Activated CD4-positive, CD25-positive, alpha-beta regulatory T cell treated with anti-CD3 and anti-CD28 coated beads, Interleukin-2, amount 50 U/mL, for 72 hours (primary cell): Measurements from ENCODE around the gene ZC3HAV1.
A peak's percentile ranks its signal among the peaks of the same experiment; 100 is the strongest.
"Not testable (repeated sequence)": the region's sequence is repeated elsewhere in the genome, so short reads cannot be mapped to it uniquely, and the experiment has no call there.

Source experiments
- DNase-seq: peaks from one replicate; pipeline ENCODE4 v3.0.0; 2021

Gene ZC3HAV1

GRCh38 chr7:139049111-139049510 lies 60.4 kb downstream of the ZC3HAV1 start:
- no peak for DNase-seq

DNA sequence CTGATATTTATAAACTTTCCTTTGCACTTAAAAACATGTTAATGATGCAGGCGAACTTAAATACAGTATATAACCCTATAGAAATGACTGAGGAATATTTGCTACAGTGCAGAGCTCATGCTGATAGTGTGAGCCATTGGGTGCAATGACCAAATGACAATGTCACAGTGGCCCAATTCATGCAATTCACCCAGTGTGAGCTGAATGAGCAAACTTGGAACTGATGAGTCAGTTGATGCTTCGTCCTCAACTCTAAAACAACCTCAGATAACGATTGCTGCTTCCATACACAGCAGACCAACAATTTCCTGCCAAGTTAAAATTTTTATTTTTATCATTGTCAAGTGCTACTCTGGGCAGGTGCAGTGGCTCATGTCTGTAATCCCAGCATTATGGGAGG lies 61.5 kb downstream of the ZC3HAV1 start:
- DNase-seq, result no peak

- DNase-seq, result no peak
Observed at GRCh38 chr7:139046143-139046542, 63.4 kb downstream of the ZC3HAV1 start.

GRCh38 chr7:139044813-139045794 lies 64.4 kb downstream of the ZC3HAV1 start:
- DNase-seq, result no peak

DNA sequence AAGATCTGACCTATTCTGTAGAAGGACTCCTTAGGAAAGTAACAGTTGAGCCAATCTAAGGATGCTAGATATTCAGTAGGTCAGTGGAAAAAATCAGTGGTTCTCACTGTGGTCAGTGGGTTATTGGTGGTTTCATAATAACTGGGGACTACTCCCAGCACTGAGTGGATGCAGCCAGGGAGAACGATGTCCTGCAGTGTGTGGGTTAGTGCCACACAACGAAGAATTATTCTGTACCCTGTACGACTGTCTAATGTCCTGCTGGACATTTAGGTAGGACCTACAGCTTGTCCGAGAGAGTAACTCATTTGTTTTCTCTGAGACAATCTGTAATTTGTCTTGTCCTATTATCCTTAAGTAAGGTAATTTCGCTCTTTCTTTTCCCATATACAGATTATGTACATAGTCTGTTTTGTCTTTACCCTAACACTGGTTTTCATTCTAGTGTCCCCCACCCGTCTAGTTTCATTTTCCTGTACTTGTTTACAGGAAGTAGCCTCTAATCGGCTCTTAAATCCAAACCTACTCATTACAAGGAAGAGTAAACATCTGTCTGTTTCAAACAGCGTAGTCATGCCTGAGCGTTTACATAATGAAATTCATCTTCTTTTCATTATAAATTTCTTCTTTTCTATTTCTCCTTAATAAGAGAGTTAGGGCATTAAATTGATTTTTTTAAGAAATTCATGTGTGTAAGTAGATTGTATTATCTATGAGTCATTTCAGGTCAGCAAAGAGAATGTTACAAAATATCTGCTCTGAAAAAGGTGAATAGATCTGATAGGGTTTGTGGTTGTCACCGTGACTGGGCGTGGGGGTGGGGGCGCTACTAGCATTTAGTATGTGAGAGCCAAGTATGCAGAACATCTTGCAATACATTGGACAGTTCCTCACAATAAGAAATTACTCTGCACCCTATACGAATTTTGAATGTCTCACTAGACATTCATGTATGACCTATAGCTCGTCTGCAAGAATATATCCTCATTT lies 65.4 kb downstream of the ZC3HAV1 start:
- peak; percentile 65 for DNase-seq

- DNase-seq, result no peak
Observed at GRCh38 chr7:139041378-139042085, 68.0 kb downstream of the ZC3HAV1 start.

GRCh38 chr7:139038691-139039090 lies 70.8 kb downstream of the ZC3HAV1 start:
- DNase-seq, result no peak

- no peak for DNase-seq
Observed at GRCh38 chr7:139036901-139037300, 72.6 kb downstream of the ZC3HAV1 start.

DNA sequence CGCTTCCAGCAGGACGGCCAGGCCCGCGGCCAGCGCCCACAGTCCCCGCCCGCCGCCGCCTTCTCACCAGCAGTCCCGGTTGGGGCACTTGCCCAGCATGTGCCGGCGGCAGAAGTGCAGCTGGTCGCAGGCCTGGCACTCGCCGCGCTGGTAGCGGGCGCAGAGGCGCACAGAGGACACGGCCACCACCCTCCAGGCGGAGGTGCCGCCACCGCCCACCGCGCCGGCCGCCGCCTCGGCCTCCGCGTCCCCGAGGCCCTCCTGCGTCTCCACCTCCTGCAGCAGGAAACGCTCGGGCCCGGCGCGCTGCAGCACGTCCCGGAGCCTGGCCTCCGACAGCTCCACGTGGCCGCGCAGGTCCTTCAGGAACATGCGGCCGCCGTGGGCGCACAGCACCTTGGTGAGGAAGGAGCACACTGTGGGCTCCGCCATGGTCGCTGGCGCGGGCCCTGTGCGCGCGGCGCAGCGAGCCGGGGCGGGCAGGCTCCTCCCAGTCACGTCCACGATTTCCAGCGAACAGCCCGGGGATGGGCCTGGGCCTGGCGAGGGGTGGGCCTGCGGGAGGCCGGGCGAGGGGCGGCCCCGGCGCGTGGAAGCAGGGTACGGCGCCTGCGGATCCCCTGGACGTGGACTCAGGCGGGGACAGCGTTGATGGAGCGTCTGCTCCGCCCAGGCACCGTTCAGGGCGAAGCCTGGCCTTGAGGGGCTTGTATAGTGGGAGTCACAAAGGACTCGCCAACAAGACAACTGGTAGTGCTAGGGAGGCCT lies 73.8 kb downstream of the ZC3HAV1 start, which contains the start of gene ZC3HAV1L:
Gene ZC3HAV1L, minus strand, starts transcription at position 457 of the 768 bp plus-strand sequence. Its CDS starts 25 bp downstream, at position 432.
- peak; percentile 51 for DNase-seq

DNA sequence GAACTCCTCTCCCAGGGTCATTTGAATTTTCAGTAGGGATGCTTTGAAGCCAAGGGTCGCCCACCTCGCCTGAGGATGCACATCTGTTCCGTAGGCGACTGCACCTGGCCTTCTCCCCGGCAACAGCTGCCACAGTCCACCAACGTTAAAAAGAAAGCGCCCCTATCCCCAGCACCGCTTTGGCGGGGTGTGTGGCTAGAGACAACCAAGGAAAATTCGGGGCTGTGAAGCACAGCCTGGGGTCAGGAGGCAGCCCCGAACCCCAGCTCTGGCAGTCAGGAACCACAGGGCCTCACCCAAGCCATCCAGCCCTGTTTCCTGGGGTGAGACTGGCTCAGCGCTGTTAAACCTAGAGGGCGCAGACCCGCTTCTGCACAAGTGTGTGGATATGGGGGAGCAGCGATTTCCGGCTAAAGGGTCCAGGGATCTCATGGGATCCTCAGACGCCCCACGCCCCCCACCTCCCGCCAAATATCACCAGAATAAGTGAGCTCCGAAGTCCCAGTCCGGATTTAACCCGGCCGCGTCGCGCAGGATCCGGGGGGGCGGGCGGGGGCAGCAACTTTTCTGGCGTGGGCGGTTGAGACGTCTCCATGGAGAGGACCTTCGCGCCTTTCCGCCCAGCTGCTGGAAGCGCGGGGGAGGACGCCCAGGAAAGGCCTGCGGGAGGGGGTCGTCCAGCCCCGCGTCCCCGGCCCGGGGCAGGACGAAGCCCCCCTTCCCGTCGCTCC lies 74.5 kb downstream of the ZC3HAV1 start:
- no peak for DNase-seq

GRCh38 chr7:139034336-139034735 lies 75.2 kb downstream of the ZC3HAV1 start:
- no peak for DNase-seq

DNA sequence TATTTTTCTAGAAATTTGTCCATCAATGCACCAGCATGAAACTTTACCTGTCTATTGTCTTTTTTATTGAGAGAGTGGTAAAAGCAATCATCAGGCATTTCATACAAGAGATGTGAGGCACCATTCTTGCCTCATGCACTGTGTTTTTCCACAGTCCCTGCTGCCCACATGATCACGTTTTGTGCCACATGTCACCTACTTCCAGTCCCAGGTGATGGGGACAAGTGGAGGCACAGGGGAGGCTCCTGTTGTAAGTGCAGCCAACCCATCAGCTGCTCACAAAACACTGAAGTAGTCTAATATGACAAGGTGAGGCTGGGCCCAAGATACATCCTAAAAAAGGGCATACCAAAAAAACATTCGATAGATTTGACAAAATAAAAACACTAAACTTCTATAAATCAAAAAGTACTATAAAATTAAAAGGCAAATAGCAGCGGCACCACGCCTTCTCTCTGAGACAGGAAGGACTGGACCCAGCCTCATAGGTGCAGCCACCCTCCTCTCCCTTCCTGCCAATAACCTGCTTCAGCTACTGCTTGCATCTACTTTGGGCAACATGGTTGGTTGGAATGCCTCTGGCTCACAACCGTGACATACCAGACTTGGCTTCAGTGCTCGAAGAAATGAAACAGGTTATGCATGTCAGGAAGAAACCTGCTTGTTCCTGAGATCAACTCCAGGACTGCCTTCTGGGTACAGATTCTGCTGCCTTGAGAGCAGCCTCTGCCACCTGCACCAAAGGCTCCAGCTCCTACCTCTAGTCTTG lies 76.0 kb downstream of the ZC3HAV1 start:
- no peak for DNase-seq

DNA sequence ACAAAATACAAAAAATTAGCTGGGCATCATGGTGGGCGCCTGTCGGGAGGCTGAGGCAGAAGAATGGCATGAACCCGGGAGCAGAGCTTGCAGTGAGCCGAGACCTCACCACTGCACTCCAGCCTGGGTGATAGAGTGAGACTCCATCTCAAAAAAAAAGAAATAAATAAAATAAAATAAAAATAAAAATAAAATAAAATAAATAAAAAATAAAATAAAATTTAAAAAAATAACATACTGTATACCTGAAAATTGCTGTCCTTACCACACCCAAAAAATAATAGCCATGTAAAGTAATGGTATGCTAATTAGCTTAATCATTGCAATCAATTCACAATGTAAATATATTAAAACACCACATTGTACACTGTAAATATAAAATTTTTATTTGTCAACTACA lies 77.0 kb downstream of the ZC3HAV1 start:
- no peak for DNase-seq

- no peak for DNase-seq
Observed at GRCh38 chr7:139029353-139029752, 80.2 kb downstream of the ZC3HAV1 start.

DNA sequence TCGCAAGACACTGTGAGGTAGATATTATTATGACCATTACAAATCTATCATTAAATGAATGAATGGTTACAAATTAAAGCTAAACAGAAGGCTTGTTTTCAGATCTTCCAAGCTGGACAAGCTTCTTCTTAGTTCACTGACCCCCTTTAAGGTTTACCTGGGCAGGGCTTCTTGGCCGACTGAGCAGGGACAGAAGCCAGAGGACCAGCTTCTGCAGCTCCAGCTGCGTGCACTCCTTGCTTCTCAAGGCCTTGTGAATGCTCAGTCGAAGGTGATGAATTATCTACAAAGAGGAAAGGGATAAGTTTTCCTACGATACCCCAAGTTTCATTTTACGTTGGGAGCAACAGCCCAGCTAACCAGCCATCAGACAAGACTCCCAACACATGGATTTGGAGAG lies 83.0 kb downstream of the ZC3HAV1 start:
- DNase-seq, result no peak

DNA sequence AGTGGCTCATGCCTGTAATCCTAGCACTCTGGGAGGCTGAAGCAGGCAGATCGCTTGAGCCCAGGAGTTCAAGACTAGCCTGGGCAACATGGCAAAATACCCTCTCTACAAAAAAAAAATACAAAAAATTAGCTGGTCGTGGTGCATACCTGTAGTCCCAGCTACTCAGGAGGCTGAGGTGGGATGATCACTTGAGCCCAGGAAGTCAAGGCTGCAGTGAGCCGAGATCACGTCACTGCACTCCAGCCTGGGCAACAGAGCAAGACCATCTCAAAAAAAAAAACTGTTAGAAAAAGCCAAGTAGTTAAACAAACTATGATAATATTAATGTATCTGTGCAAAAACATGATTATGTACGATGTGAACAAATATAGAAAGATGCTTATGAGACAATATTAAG lies 83.7 kb downstream of the ZC3HAV1 start:
- DNase-seq, result not testable (repeated sequence)

- no peak for DNase-seq
Observed at GRCh38 chr7:139023076-139023475, 86.4 kb downstream of the ZC3HAV1 start.

DNA sequence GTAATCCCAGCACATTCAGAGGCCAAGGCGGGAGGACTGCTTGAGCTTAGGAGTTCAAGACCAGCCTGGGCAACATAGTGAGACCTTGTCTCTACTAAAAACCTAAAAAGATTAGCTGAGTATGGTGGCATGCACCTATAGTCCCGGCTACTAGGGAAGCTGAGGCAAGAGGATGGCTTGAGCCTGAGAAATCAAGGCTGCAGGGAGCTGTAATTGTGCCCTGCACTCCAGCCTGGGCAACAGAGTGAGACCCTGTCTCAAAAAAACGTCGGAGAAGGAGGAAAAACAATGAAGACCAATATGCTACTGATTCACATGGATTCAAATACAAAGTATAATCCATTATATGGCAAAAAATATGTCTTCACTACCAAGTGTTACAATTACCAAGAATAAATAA lies 87.2 kb downstream of the ZC3HAV1 start:
- no peak for DNase-seq

DNA sequence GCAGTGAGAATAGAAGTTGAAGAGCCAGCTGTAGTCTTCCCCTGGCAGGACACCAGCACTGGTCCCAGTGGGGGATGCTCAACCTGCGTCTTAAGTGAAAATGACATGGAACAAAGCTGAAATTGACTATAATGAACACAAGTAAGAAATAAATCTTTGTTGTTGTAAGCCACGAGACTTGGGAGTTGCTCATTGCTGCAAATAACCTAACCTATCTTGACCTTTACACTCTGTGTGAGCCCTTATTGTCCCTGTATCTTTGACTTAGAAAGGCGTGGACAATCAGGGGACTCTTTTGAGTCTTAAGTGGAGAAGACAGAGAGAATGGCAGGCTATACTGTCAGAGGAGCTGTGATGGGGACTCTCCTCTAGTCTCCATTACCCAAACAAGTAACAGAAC lies 90.6 kb downstream of the ZC3HAV1 start:
- no peak for DNase-seq

DNA sequence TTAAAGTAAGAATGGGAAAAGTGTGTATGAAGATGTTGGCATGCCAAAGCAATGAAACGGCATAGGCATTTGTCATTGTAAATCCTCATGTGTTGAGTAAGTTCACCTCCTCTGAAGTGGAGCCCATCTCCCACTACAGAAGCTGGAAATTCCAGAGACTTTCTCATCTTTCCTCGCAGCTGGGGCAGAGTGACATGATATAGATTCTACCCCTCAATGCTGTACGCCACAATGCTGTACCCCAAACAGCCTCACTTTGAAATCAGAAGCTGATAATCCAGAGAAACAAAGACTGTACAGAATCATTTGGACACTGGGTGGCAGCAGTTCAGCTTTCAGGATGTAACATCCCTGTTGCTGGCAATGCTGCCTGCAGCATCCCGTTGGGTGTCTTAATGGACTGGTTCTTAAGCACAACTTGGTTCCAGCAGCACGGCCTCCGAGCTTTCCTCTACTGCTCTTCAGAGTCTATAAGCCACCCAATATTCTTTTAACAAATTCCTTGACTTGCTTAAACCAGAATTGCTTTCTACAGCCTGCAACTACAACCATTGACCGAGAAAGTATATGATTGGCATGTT lies 92.5 kb downstream of the ZC3HAV1 start:
- peak; percentile 39 for DNase-seq
